ENCODE measurements around the gene ZP3. TPM values are rescaled to one million over a fixed set of nuclear protein-coding genes. Genes with fewer than 3 reads are reported as not detected.
A peak's percentile ranks its signal among the peaks of the same experiment; 100 is the strongest.
"Not testable (repeated sequence)": the region's sequence is repeated elsewhere in the genome, so short reads cannot be mapped to it uniquely, and the experiment has no call there.

Gene ZP3
- total RNA-seq, 6 experiments from 2014 or later, result 17.5 to 30.4 (median 25.6) TPM

DNA sequence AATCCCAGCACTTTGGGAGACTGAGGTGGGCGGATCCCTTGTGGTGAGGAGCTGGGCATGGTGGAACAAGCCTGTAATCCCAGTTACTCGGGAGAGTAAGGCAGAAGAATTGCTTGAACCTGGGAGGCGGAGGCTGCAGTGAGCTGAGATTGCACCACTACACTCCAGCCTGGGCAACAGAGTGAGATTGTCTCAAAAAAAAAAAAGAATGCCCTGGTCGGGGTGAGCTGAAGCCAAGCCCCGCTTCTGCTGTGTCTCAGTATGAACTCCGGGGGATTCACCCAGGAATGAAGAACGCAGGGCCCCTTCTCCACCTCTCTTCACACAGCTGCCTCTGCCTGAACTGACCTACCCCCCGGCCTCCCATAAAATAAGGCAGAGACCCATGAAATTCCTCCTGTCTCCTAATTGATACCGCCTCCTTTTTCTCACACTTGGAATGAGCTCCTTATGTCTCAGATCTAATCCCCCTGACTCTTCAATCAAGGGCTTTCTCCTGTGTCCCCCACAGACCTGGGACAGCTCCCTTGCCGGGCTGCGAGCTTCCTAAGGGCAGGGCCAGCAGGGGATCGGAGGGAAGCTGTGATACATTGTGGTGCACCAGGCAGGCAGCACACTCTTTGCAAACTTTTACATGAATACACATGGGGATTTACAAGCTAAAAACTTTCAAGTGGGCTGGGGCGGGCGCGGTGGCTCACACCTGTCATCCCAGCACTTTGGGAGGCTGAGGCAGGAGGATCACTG lies 911 bp upstream of the ZP3 start:
- DNase-seq, result no peak
- Mint-ChIP-seq H3K27ac (peak overlapping the region; percentile 48), H3K4me1 (ENCODE audit: low read depth) (peaks cover 46% of the 10 kb centered on the region), H3K9me3 (peaks cover 5% of the 10 kb centered on the region; the same call in 1 of the 2 replicates), H3K36me3 (ENCODE audit: low read depth) (peaks cover 5% of the 10 kb centered on the region; the same call in 1 of the 2 replicates), H3K4me3 (no peak overlapping the region; the same call in 1 of the 2 replicates), H3K27me3 (ENCODE audit: insufficient read depth) (peaks cover under 1% of the 10 kb centered on the region)
- TF ChIP-seq, protein P1, sequence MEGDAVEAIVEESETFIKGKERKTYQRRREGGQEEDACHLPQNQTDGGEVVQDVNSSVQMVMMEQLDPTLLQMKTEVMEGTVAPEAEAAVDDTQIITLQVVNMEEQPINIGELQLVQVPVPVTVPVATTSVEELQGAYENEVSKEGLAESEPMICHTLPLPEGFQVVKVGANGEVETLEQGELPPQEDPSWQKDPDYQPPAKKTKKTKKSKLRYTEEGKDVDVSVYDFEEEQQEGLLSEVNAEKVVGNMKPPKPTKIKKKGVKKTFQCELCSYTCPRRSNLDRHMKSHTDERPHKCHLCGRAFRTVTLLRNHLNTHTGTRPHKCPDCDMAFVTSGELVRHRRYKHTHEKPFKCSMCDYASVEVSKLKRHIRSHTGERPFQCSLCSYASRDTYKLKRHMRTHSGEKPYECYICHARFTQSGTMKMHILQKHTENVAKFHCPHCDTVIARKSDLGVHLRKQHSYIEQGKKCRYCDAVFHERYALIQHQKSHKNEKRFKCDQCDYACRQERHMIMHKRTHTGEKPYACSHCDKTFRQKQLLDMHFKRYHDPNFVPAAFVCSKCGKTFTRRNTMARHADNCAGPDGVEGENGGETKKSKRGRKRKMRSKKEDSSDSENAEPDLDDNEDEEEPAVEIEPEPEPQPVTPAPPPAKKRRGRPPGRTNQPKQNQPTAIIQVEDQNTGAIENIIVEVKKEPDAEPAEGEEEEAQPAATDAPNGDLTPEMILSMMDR (IDR thresholded peaks at IDR 0.05), result no peak

DNA sequence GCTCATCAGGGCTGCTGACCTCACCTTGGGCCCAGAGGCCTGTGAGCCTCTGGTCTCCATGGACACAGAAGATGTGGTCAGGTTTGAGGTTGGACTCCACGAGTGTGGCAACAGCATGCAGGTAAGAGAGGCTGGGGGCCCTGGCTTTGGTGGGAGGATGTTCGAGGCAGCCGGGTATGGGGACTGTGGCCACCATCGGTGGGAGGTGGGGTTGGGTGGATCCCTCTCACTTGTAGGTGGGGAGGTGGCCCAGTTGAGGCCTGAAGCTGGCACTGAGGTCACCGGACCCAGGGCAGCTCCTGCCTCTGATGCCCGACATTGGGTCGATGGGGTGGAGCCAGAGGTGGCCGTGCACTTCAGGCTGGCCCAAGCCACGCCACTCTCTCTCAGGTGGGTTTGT lies 406 bp downstream of the ZP3 start:
- Mint-ChIP-seq H3K27ac (no peak overlapping the region), H3K4me3 (no peak overlapping the region), H3K9me3 (peaks cover 3% of the 10 kb centered on the region; the same call in 1 of the 2 replicates), H3K36me3 (ENCODE audit: low read depth) (peaks cover 3% of the 10 kb centered on the region; the same call in 1 of the 2 replicates), H3K4me1 (ENCODE audit: low read depth) (peaks cover 41% of the 10 kb centered on the region), H3K27me3 (ENCODE audit: insufficient read depth) (peaks cover 2% of the 10 kb centered on the region)
- TF ChIP-seq, protein P1 (IDR thresholded peaks at IDR 0.05), result no peak
- DNase-seq, result no peak

DNA sequence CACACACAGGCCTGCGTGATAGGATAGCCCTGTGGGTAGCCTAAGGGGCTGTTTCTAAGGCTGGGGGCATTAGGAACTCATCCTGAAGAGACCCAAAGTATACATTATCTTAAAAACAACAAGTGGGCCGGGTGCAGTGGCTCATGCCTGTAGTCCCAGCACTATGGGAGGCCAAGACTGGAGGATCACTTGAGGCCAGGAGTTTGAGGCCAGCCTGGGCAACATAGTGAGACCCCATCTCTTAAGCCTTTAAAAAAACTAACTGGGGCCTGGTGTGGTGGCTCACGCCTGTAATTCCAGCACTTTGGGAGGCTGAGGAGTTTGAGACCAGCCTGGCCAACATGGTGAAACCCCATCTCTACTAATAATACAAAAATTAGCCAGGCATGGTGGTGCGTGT lies 808 bp downstream of the ZP3 start:
- DNase-seq; H3K36me3 Mint-ChIP-seq (ENCODE audit: low read depth); H3K27me3 Mint-ChIP-seq (ENCODE audit: insufficient read depth); H3K9me3 Mint-ChIP-seq; H3K4me3 Mint-ChIP-seq; H3K27ac Mint-ChIP-seq: not testable (repeated sequence)
- peaks cover 37% of the 10 kb centered on the region for H3K4me1 Mint-ChIP-seq (ENCODE audit: low read depth)

DNA sequence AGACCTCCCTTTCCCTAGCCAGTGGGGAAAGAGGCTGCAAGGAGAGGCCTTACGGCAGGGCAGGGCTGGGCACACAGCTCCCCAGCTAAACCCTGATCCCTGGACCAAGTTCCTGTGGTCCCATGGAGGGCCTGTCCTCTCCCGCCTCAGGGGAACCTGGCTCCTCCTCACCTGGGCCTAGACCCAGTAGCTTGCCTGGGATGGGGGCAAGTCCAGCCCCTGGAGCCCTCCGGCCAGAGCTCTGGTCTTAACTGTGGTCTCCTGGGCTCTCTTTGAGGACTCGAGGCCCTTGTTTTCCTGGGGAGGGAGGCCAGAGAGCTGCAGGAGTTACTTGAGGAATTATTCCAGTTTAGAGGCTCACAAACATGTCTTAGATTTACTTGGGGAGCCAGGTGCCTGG lies 1.5 kb downstream of the ZP3 start:
- H3K9me3 Mint-ChIP-seq, result no peaks in the 10 kb centered on the region
- peaks cover 2% of the 10 kb centered on the region for H3K27me3 Mint-ChIP-seq (ENCODE audit: insufficient read depth)
- no peak overlapping the region for H3K4me3 Mint-ChIP-seq
- peaks cover 30% of the 10 kb centered on the region for H3K4me1 Mint-ChIP-seq (ENCODE audit: low read depth)
- no peak overlapping the region for H3K27ac Mint-ChIP-seq
- H3K36me3 Mint-ChIP-seq (ENCODE audit: low read depth), result no peaks in the 10 kb centered on the region
- DNase-seq, result no peak
- TF ChIP-seq, protein P1 (IDR thresholded peaks at IDR 0.05), result no peak

DNA sequence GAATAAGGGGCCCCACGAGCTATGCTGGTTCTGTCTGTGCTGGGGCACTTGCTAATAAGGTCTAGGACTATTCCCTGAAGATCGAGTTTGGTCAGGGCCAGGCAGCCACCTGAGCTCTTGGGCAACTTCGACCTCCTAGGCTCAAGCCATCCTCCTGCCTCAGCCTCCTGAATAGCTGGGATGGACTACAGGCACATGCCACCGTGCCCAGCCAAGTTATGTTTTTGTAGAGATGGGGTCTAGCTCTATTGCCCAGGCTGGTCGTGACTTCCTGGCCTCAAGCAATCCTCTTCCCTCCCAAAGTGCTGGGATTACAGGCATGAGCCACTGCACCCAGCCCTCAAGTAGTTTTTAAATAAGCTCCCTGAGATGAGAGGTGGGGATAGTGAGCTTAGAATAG lies 2.9 kb downstream of the ZP3 start:
- peaks cover 23% of the 10 kb centered on the region for H3K4me1 Mint-ChIP-seq (ENCODE audit: low read depth)
- no peak for DNase-seq
- no peak overlapping the region for H3K27ac Mint-ChIP-seq
- H3K9me3 Mint-ChIP-seq, result no peaks in the 10 kb centered on the region
- H3K4me3 Mint-ChIP-seq, result no peak overlapping the region
- no peaks in the 10 kb centered on the region for H3K36me3 Mint-ChIP-seq (ENCODE audit: low read depth)
- peaks cover 2% of the 10 kb centered on the region for H3K27me3 Mint-ChIP-seq (ENCODE audit: insufficient read depth)
- TF ChIP-seq, protein P1 (IDR thresholded peaks at IDR 0.05), result no peak

DNA sequence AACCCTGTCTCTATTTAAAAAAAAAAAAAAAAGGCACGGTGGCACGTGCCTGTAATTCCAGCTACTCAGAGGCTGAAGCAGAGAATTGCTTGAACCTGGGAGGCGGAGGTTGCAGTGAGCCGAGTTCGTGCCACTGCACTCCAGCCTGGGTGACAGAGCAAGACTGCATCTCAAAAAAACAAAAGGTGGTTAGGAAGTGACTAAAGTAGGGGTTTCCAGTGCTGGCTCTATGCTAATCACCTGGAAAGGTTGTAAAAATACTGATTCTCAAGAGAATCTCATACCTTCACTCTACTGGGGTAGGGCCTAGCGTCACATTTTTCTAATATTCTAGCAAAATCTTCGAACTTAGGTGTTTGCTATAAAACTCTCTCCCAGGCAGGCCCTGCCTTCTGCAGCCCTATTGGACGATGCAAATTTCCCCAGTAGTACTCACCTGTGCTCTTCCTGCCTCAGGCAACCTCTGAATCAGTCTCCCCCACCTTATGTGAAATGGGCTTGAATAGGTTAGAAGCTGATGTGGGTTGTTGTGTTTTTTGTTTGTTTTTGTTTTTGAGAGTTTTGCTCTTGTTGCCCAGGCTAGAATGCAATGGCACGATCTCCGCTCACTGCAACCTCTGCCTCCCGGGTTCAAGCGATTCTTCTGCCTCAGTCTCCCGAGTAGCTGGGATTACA lies 3.5 kb downstream of the ZP3 start:
- Mint-ChIP-seq H3K4me1 (ENCODE audit: low read depth) (peaks cover 16% of the 10 kb centered on the region), H3K27me3 (ENCODE audit: insufficient read depth) (peaks cover 2% of the 10 kb centered on the region), H3K36me3 (ENCODE audit: low read depth) (no peaks in the 10 kb centered on the region), H3K27ac (no peak overlapping the region), H3K9me3 (no peaks in the 10 kb centered on the region), H3K4me3 (no peak overlapping the region)
- no peak for DNase-seq
- TF ChIP-seq, protein P1 (IDR thresholded peaks at IDR 0.05), result no peak

All from HFFc6 (cell line).